GM15510 (cell line): ENCODE measurements around the gene KLHL40.

Source experiments
- POLR2A ChIP-seq: IDR thresholded peaks from 3 replicates; pipeline ENCODE4 v1.6.1; 2011; ENCODE audit warnings: borderline replicate concordance; ENCODE audit not compliant: insufficient read length; ENCODE audit errors: extremely low read depth

KLHL40 gene

GRCh38 chr3:42662037-42662812 lies 23.1 kb upstream of the KLHL40 start:
- no peak for TF ChIP-seq POLR2A

GRCh38 chr3:42662813-42663535 lies 22.4 kb upstream of the KLHL40 start:
- no peak for TF ChIP-seq POLR2A

DNA sequence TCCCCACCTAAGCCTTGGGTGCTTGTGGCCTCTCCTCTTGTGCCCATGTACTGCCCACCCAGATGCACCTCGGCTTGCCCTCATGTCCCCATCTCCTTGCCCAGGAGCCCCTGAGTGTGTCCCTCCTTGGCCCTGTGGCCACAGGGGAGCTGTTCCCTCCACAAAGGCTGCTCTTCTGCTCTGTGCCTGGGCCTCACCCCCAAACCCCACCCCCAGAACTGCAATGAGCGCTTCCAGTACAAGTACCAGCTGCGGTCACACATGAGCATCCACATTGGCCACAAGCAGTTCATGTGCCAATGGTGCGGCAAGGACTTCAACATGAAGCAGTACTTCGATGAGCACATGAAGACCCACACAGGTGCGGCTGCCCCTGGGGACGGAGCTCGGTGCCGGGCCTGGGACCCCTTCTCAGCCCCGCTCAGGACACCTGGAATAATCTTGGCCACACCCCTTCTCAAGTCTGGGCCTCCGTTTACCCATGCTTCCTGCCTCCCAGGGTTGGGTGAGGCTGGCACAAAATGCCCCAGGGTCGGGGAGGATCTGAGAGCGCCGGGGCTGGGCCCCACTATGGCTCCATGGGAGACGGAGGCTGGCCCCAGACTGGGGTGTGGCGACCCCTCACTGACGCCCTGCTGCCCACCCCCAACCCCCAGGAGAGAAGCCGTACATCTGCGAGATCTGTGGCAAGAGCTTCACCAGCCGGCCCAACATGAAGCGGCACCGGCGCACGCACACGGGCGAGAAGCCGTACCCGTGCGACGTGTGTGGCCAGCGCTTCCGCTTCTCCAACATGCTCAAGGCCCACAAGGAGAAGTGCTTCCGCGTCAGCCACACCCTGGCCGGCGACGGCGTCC lies 21.5 kb upstream of the KLHL40 start:
- TF ChIP-seq POLR2A = no peak

- TF ChIP-seq POLR2A = no peak
These were observed 20.9 kb upstream of the KLHL40 start for GRCh38 chr3:42664438-42664803.

DNA sequence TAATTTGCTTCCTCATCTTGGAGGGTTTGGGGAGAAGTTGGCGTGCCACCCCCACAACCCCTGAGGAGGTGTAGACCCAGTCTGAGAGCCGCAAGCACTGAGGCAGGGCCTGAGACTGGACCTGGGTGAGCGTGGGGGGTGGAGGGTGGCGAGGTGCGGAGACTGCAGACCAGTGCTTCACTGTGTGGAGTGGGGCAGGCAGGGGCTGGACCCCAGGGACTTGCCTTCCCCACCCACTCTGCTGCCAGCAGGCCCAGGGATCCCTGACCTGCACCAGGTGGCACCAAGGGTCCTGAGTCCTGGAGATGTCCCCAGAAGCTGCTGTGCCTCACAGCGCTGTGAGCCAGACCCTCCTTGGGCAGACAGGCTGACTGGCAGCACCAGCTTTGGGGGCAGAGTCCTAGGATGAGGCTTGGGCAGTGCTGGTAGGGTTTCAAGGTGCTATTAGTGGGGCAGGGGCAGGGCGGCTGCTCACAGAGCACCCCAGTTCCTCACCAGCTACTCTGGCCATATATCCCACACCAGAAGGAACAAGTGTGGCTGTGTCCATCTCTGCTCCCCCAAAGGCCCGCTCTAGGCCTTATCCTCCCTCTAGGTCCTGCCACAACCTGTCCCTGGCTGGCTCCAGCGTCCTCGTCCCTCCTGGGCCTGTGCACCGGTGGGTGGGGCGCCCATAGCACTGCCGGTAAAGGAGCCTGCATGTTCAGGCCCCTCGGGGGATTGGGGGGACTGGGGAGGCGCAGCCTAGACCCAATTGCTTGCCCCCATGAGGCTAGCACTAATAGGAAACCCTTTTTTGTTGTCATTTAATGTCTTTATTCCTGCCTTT lies 20.1 kb upstream of the KLHL40 start:
- no peak for TF ChIP-seq POLR2A

GRCh38 chr3:42666022-42666421 lies 19.3 kb upstream of the KLHL40 start:
- TF ChIP-seq POLR2A = no peak

GRCh38 chr3:42666577-42666998 lies 18.7 kb upstream of the KLHL40 start:
- TF ChIP-seq POLR2A = no peak

- no peak for TF ChIP-seq POLR2A
These were observed 18.2 kb upstream of the KLHL40 start for GRCh38 chr3:42667096-42667522.

DNA sequence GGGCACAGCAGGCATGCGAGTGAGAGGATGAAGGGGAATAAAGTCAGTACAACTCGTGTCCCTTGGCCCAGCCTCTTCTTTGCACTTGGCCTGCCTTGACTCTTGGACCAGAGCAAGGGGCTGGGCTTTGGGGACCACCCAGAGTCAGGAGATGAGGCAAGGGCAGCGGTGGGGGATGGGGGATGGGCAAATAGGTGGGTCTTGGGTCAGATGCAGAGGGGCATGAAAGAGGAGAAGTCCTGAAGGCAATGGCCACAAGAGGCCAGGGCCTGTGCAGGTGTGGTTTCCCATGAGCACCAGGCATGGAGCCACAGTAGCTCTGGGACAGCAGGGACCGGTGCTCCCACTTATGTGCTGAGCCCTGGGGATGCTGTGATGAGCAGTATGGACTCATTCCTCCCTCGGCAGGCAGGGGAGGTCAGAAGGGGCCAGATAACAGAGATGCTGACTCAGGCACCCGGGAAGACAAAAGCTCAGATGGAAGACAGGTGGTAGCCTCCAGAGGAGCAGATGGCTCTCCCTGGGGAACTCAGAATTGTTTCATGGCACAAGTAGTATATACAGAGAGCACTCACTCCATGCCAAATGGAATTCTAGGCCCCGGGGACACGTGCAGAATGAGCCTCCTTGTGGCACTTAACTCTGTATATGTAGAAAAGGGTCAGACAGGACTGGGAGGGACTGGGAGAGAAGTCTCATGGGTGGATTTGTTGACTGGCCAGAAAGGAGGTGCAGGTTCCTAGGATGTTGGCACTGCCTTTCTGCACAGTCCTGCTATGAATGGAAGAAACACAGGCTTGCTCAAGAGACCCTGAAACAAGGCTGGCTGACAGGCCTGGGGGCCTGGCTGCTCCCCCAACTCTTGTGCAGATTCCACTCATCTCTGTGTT lies 17.6 kb upstream of the KLHL40 start:
- TF ChIP-seq POLR2A = no peak

GRCh38 chr3:42668413-42668760 lies 16.9 kb upstream of the KLHL40 start:
- TF ChIP-seq POLR2A = no peak

DNA sequence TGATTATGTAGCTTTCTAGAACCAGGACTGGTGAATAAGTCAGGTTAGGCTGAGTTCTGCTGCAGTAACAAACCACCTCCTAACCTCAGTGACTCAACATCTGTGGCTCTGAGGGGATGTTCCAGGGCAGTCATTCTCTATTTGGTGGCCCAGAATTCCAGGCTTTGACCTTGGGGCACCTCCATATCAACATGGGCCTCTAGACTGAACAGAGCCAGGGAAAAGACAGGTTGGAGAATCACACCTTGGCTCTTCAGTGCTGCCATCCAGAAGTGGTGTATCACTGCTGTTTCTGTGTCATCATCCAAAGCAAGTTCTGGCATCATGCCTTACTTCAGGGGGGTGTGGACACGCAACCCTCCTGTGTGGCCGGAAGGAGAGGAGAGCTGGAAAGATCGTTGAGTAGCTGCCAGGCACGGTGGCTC lies 16.5 kb upstream of the KLHL40 start:
- no peak for TF ChIP-seq POLR2A

- no peak for TF ChIP-seq POLR2A
These were observed 15.2 kb upstream of the KLHL40 start for GRCh38 chr3:42670051-42670576.

GRCh38 chr3:42670670-42671069 lies 14.7 kb upstream of the KLHL40 start:
- no peak for TF ChIP-seq POLR2A
